ENCODE data around the gene SHISAL2A. TPM values are rescaled to one million over a fixed set of nuclear protein-coding genes. Genes with fewer than 3 reads are reported as not detected.

Gene SHISAL2A
- polyA plus RNA-seq, 1 of the 3 experiments (the other 2 are of a cell fraction), result 0.07 TPM

GRCh38 chr1:52673513-52673912, 40.5 kb downstream of the SHISAL2A start:
- no peak for DNase-seq
- Histone ChIP-seq H3K27me3 (ENCODE audit: insufficient read depth) (no peaks in the 10 kb centered on the region), H3K4me2 (no peak overlapping the region), H3K9me3 (no peaks in the 10 kb centered on the region), H3K36me3 (replicated peaks in 1 of 2; ENCODE audit: control insufficient read depth in 1 of 2, insufficient read depth in 2 of 2, low read length in 1 of 2) (no peaks in the 10 kb centered on the region), H3K4me1 (ENCODE audit: control insufficient read depth in 1 of 2, insufficient read depth in 2 of 2, low read depth in 1 of 2, low read length in 1 of 2) (peaks cover 4 to 7% of the 10 kb centered on the region in 2 experiments; a peak in 1 of 4 replicates), H3K4me3 (ENCODE audit: low read depth in 2 of 2, low read length in 1 of 2) (no peak overlapping the region), H4K20me1 (ENCODE audit: insufficient read depth) (no peaks in the 10 kb centered on the region), H3K27ac (ENCODE audit: low read depth in 2 of 2, low read length in 1 of 2) (no peak overlapping the region), H3K79me2 (ENCODE audit: insufficient read depth) (no peaks in the 10 kb centered on the region), H2AFZ (ENCODE audit: low read depth) (no peak overlapping the region), H3K9me2 (no peaks in the 10 kb centered on the region), H3F3A (replicated peaks; ENCODE audit: insufficient read depth) (no peaks in the 10 kb centered on the region), H3K9ac (no peak overlapping the region)
- TF ChIP-seq SMC3 (IDR thresholded peaks at IDR 0.05; ENCODE audit: low read depth, low read length), result no peak
- TF ChIP-seq TCF12 (IDR thresholded peaks at IDR 0.05), result no peak
- TF ChIP-seq GABPA (IDR thresholded peaks at IDR 0.05; ENCODE audit: low read depth), result no peak
- TF ChIP-seq EP300 (IDR thresholded peaks at IDR 0.05; ENCODE audit: borderline replicate concordance in 1 of 2, low read depth in 1 of 2, low read length in 1 of 2), result no peak
- TF ChIP-seq, protein P1, sequence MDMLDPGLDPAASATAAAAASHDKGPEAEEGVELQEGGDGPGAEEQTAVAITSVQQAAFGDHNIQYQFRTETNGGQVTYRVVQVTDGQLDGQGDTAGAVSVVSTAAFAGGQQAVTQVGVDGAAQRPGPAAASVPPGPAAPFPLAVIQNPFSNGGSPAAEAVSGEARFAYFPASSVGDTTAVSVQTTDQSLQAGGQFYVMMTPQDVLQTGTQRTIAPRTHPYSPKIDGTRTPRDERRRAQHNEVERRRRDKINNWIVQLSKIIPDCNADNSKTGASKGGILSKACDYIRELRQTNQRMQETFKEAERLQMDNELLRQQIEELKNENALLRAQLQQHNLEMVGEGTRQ (IDR thresholded peaks at IDR 0.05; ENCODE audit: borderline replicate concordance, low read depth, low read length), result no peak
- TF ChIP-seq POLR2AphosphoS5 (IDR thresholded peaks at IDR 0.05; ENCODE audit: low read depth, low read length), result no peak
- TF ChIP-seq USF1 (IDR thresholded peaks at IDR 0.05; ENCODE audit: borderline replicate concordance, low read depth), result no peak
- TF ChIP-seq MEF2A (IDR thresholded peaks at IDR 0.05; ENCODE audit: borderline replicate concordance, low read depth), result no peak
- no peak for TF ChIP-seq TEAD4 (IDR thresholded peaks at IDR 0.05; ENCODE audit: borderline replicate concordance, insufficient read depth)
- TF ChIP-seq MXI1 (IDR thresholded peaks at IDR 0.05; ENCODE audit: low read depth, low read length), result no peak
- TF ChIP-seq, protein P2, sequence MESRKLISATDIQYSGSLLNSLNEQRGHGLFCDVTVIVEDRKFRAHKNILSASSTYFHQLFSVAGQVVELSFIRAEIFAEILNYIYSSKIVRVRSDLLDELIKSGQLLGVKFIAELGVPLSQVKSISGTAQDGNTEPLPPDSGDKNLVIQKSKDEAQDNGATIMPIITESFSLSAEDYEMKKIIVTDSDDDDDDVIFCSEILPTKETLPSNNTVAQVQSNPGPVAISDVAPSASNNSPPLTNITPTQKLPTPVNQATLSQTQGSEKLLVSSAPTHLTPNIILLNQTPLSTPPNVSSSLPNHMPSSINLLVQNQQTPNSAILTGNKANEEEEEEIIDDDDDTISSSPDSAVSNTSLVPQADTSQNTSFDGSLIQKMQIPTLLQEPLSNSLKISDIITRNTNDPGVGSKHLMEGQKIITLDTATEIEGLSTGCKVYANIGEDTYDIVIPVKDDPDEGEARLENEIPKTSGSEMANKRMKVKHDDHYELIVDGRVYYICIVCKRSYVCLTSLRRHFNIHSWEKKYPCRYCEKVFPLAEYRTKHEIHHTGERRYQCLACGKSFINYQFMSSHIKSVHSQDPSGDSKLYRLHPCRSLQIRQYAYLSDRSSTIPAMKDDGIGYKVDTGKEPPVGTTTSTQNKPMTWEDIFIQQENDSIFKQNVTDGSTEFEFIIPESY (IDR thresholded peaks at IDR 0.05; ENCODE audit: borderline replicate concordance, low read depth), result no peak
- no peak for TF ChIP-seq MAX (IDR thresholded peaks at IDR 0.05; ENCODE audit: low read depth)
- no peak for TF ChIP-seq ELF1 (IDR thresholded peaks at IDR 0.05)
- CTCF ChIA-PET, result interaction anchor here (3.1 kb wide), 1 partner anchor 13 kb away, joined by 13 read pairs; no protein-coding TSS in a partner anchor
- POLR2A ChIA-PET, result no interaction called here
- WGBS (ENCODE audit: low lambda C conversion rate), result 87% methylated on average over 4 of the region's 4 CpGs

Data from SK-N-SH (cell line).